Keratinocyte (primary cell): ENCODE measurements around the gene SCLY.

Experiments
- CTCF ChIP-seq, 3 experiments: IDR thresholded peaks in 1 of 3; conservative IDR thresholded peaks in 1 of 3; optimal IDR thresholded peaks in 1 of 3; 2 replicates in 2 of 3; 3 replicates in 1 of 3; pipeline versions ENCODE3 to v1.5.1; 2011; ENCODE audit warnings: low read length in 3 of 3, mild to moderate bottlenecking in 3 of 3, moderate library complexity in 2 of 3, control low read depth in 1 of 3, inconsistent platforms in 1 of 3; ENCODE audit not compliant: insufficient read depth in 2 of 3; ENCODE audit errors: extremely low read depth in 1 of 3
- EZH2 ChIP-seq: IDR thresholded peaks from one replicate; pipeline ENCODE4 v1.6.1; 2012; ENCODE audit warnings: inconsistent platforms, mild to moderate bottlenecking, low read length, moderate library complexity

GRCh38 chr2:238039985-238040384, 20.8 kb upstream of the SCLY start:
- TF ChIP-seq CTCF (optimal IDR thresholded peaks at IDR 0.05 in 1 of 3, IDR thresholded peaks at IDR 0.05 in 1 of 3, conservative IDR thresholded peaks at IDR 0.05 in 1 of 3; ENCODE audit: extremely low read depth in 1 of 3, insufficient read depth in 2 of 3, low read length in 3 of 3) (no peak), EZH2 (no peak)
